KOPT-K1 (cell line): ENCODE results near the gene SERINC3.
A peak's percentile ranks its signal among the peaks of the same experiment; 100 is the strongest.
"Not testable (repeated sequence)": the region's sequence is repeated elsewhere in the genome, so short reads cannot be mapped to it uniquely, and the experiment has no call there.

Source experiments
- H3K27ac ChIP-seq: fragments of 200-600 bp; sonication (generic); 2 replicates; pipeline ENCODE4 v1.5.1; 2016; ENCODE audit warnings: antibody characterized with exemption, mild to moderate bottlenecking, low read depth, low read length; ENCODE audit not compliant: poor library complexity, severe bottlenecking
- H3K36me3 ChIP-seq: fragments of 200-600 bp; sonication (generic); 2 replicates; pipeline ENCODE4 v1.5.1; 2017; ENCODE audit warnings: antibody characterized with exemption, mild to moderate bottlenecking, low read length, moderate library complexity; ENCODE audit not compliant: insufficient read depth
- H3K9me3 ChIP-seq: fragments of 200-600 bp; sonication (generic); 2 replicates; pipeline ENCODE4 v1.5.1; 2017; ENCODE audit warnings: antibody characterized with exemption, low read length, mild to moderate bottlenecking; ENCODE audit not compliant: insufficient read depth, poor library complexity, severe bottlenecking

SERINC3 gene

DNA sequence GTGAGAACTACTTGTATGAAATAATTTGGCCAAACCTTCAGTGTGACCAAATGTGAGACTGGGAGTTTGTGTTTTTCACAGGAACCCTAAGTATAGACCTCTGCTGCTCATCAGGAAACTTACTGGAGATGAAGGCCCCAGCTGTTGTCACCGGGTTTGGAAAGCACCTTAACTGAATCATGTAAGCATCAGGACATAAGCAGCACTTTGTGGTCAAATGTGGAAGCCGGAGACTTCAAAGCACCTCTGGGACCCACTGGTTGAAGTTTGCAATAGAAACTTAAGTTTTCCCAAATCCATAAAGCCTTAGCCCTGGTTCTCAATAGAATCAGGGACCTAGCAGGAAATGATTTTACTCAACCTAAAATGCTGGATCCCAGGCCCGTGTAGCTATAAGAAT, 31.9 kb downstream of the SERINC3 start:
- H3K27ac ChIP-seq = no peak overlapping the region
- no peaks in the 10 kb centered on the region for H3K9me3 ChIP-seq
- peaks cover 98% of the 10 kb centered on the region for H3K36me3 ChIP-seq

DNA sequence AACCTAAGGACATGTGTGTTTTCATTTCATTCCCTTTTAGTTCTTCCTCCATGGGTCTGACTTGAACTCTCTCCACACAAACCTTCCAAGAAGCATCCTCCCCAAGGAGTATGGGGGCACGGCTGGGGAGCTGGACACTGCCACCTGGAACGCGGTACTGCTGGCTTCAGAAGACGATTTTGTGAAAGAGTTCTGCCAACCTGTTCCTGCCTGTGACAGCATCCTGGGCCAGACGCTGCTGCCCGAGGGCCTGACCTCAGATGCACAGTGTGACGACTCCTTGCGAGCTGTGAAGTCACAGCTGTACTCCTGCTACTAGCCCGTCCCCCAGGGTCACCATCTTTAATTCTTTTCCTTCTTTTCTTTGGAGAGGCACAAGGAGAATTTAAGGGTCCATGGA, 32.6 kb downstream of the SERINC3 start:
- peaks cover 98% of the 10 kb centered on the region for H3K36me3 ChIP-seq
- H3K27ac ChIP-seq = no peak overlapping the region
- H3K9me3 ChIP-seq = no peaks in the 10 kb centered on the region

DNA sequence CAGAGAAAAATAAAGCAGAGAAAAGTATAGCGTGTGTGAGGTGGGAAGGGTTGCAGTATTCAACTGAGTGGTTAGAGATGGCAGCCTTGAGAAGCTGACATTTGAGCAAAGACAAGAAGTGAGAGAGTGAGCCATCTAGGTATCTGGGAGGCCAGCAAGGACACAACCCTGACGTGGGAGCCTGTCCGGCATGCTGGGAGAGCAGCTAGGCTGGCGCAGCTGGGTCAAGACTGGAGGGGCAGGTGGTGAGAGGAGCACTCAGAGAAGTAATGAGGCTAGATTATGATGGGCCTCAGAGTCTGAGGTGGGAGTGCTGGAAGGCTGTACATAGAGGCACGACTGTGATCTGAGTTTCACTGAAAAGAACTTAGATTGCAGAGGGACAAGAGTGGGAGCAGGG, 33.3 kb downstream of the SERINC3 start:
- H3K9me3 ChIP-seq = no peaks in the 10 kb centered on the region
- H3K27ac ChIP-seq = no peak overlapping the region
- peaks cover 98% of the 10 kb centered on the region for H3K36me3 ChIP-seq

DNA sequence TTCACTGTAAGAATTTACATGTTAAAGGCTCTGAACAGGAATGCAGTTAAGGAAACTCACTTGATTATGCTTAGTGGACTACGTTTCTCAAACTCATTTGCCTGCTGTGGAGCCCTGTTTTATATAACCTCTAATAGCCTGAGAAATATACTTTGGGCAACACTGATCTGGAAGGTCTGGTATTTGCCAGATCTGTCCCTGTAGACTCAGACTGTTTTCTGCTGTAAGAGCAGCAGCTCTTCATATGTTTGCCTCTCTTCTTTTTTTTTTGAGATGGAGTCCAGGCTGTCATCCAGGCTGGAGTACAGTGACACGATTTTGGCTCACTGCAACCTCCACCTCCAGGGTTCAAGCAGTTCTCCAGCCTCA, 36.1 kb downstream of the SERINC3 start:
- Histone ChIP-seq H3K27ac (no peak overlapping the region), H3K9me3 (no peaks in the 10 kb centered on the region), H3K36me3 (peaks cover 97% of the 10 kb centered on the region)

- H3K9me3 ChIP-seq = no peaks in the 10 kb centered on the region
- H3K36me3 ChIP-seq = peaks cover 97% of the 10 kb centered on the region
These were observed 36.6 kb downstream of the SERINC3 start for GRCh38 chr20:44485078-44485829.

DNA sequence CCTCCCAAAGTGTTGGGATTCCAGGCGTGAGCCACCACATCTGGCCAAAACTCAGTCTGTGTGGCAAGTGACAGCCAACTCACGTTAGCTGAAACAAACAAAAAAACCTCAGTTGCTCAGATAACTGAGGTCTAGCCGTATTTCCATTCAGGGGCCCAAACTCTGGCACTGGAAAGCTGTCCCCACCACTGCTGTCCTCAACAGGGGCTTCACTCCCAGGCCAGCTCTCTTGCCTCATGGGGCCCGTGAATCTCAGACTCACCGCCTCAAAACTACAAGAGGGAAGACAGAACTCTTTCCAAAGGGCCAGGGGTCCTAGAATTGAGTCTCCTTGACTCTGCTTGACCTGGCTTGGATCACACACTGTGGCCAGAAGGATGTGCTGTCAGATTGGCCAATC, 38.8 kb downstream of the SERINC3 start:
- Histone ChIP-seq H3K9me3 (no peaks in the 10 kb centered on the region), H3K36me3 (peaks cover 81% of the 10 kb centered on the region)

More at GRCh38 chr20:44485078-44485829, 36.6 kb downstream of the SERINC3 start:
- no peak overlapping the region for H3K27ac ChIP-seq

GRCh38 chr20:44481719-44482416, 40.0 kb downstream of the SERINC3 start:
- peaks cover 69% of the 10 kb centered on the region for H3K36me3 ChIP-seq
- H3K9me3 ChIP-seq = no peaks in the 10 kb centered on the region
- no peak overlapping the region for H3K27ac ChIP-seq

More for the DNA sequence above, 38.8 kb downstream of the SERINC3 start:
- no peak overlapping the region for H3K27ac ChIP-seq

GRCh38 chr20:44480097-44480496, 41.8 kb downstream of the SERINC3 start:
- peaks cover 52% of the 10 kb centered on the region for H3K36me3 ChIP-seq
- H3K9me3 ChIP-seq = no peaks in the 10 kb centered on the region
- no peak overlapping the region for H3K27ac ChIP-seq

DNA sequence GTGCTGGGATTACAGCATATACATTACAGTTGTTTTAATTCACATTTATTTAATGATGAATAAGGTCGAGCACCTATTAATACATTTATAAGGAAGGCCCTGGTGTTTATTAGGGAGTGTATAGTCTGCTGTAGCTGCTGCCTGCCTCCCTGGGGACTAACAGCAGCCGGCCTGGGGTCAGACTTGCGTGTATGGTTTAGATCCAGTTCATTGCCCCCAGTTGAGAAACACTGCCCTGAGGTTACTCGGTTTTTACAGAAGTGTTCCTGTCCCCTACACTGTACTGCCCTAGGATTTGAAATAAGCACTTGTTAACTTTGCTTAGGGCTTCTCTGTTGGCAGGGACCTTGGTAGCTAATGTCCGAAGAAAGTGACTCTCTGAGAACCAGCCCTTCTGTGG, 42.2 kb downstream of the SERINC3 start:
- Histone ChIP-seq H3K36me3 (peaks cover 47% of the 10 kb centered on the region), H3K27ac (no peak overlapping the region), H3K9me3 (no peaks in the 10 kb centered on the region)

DNA sequence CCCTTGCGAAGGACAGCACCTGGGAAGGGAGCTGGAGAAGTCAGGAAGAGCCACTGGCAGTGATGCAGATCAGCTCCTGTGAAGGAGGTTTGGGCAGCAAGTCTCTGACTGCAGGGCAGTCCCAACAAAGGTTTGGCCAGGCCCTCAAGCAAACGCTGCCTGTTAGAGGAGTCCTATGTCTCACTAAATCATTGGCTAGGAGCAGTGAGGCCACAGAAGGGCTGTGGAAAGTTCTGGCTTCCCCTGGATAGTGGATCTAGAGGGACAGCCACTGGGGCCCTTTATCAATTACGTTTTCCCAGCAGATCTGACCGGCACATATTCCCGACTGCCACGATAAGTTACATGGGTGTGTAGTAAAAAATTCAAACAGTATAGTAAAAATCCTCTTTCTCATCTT, 43.7 kb downstream of the SERINC3 start:
- no peak overlapping the region for H3K27ac ChIP-seq
- peaks cover 33% of the 10 kb centered on the region for H3K36me3 ChIP-seq
- H3K9me3 ChIP-seq = no peaks in the 10 kb centered on the region

DNA sequence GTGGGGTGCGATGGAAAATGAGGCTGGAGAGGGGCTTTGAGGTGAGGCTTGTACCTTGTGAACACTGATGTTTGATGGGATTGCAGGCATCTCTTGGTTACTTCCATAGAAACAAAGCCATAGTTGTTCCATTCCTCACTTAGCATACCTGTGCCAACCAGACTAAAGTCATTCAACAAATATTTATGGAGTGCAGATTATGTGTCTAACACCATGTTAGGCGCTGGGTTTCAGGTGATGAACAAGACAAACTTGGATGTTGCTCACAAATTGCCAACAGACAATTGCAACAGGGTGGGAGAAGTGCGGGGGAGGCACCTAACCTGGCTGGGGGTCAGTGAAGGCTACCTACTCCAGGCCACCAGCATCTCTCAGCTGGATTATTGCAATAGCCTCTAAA, 44.7 kb downstream of the SERINC3 start:
- no peaks in the 10 kb centered on the region for H3K9me3 ChIP-seq
- peaks cover 24% of the 10 kb centered on the region for H3K36me3 ChIP-seq
- no peak overlapping the region for H3K27ac ChIP-seq

DNA sequence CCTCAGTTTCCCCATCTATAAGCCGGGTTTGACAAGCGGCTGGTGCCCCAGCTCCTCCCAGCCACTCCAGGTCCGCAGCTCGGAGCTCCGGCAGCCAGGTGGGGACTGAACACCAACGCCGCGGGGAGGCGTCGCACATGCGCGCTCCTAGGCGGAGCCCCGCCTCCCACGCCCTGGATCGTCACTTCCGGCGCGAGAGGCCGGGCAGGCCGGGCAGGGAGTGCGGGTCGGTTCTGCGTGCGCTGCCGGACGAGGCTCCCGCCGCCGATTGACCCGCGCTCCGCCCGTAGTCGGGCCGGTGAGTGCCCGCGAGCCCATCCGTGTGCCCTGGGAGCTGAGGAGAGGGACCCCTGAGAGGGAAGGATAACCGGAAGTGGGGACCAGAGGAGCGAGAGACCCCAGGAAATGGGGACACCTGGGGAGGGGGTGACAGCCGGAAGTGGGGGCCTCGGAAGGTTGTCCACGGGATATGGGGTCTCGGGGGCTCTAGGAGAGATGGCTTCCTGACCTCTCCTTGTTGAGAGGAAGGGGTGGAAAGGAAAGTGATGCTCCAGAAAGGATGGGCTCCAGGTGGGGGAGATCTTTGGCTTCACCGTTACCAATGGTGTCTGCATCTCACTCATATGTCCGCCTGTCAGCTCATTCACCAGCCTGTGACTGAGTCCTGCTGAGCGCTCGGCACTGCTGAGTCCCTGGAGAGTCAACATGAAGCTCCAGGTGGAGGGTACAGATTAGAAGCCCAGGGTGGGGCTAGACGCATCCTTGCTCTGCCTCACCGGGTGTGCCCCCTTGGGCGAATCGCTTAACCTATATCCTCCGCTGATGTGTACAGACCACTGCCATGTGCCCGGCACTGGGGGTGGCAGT, 45.9 kb downstream of the SERINC3 start, which contains the start of gene TTPAL:
TTPAL (plus strand) TSS at position 181 of the 867 bp plus-strand sequence. CDS start 4,126 bp downstream, outside the sequence.
- H3K9me3 ChIP-seq = no peaks in the 10 kb centered on the region
- peak within 1 kb of the TSS; percentile 81 for H3K27ac ChIP-seq
- H3K36me3 ChIP-seq = peaks cover 12% of the 10 kb centered on the region

- Histone ChIP-seq H3K27ac (peak overlapping the region; percentile 81), H3K9me3 (no peaks in the 10 kb centered on the region), H3K36me3 (peaks cover 6% of the 10 kb centered on the region; the same call in 1 of the 2 replicates)
These were observed 46.5 kb downstream of the SERINC3 start for GRCh38 chr20:44475372-44475693.

DNA sequence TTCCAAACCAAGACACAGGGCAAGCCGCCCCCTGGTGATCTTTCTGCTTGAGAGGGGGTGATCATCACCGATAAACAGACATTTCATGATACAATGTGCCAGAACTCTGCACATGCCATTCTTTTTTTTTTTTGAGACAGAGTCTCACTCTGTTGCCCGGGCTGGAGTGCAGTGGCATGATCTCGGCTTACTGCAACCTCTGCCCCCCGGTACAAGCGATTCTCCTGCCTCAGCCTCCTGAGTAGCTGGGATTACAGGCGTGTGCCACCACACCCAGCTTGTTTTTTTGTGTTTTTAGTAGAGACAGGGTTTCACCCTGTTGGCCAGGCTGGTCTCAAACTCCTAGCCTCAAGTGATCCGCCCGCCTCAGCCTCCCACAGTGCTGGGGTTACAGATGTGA, 49.6 kb downstream of the SERINC3 start:
- not testable (repeated sequence) for H3K36me3 ChIP-seq, H3K27ac ChIP-seq, H3K9me3 ChIP-seq

GRCh38 chr20:44471481-44471882, 50.4 kb downstream of the SERINC3 start:
- H3K9me3 ChIP-seq = no peaks in the 10 kb centered on the region
- H3K27ac ChIP-seq = no peak overlapping the region
- H3K36me3 ChIP-seq = no peaks in the 10 kb centered on the region
